Mammary epithelial cell (primary cell): Measurements from ENCODE around the gene ENTREP3.

Experiments used
- CTCF ChIP-seq, 2 donors: IDR thresholded peaks in 1 of 2; conservative IDR thresholded peaks in 1 of 2; 2 replicates each; pipeline ENCODE4 v1.5.1; 2011 to 2012; ENCODE audit warnings: inconsistent platforms in 2 of 2, low read length in 2 of 2, mild to moderate bottlenecking in 2 of 2, control low read depth in 1 of 2, low read depth in 1 of 2; ENCODE audit not compliant: insufficient read depth in 1 of 2; ENCODE audit errors: extremely low read depth in 1 of 2
- EZH2 ChIP-seq: IDR thresholded peaks from 2 replicates; pipeline ENCODE4 v1.6.1; 2012; ENCODE audit warnings: low read length, inconsistent platforms, borderline replicate concordance

- TF ChIP-seq CTCF (conservative IDR thresholded peaks at IDR 0.05 in 1 of 2, IDR thresholded peaks at IDR 0.05 in 1 of 2; ENCODE audit: extremely low read depth in 1 of 2, insufficient read depth in 1 of 2, low read depth in 1 of 2, low read length in 2 of 2) = no peak
- TF ChIP-seq EZH2 = no peak
Measured at GRCh38 chr1:155296661-155297060, 41.4 kb upstream of the ENTREP3 start.
